IMR-90 (cell line): Measurements from ENCODE around the gene ALOX5AP. TPM values are rescaled to one million over a fixed set of nuclear protein-coding genes. Genes with fewer than 3 reads are reported as not detected.
A peak's percentile ranks its signal among the peaks of the same experiment; 100 is the strongest.

Experiments
- ATAC-seq: fragments of 200-7000 bp; cut with Tn5 transposase; 2 replicates; pipeline ENCODE4 v1.9.1; 2020; ENCODE audit warnings: low read depth, mild to moderate bottlenecking, moderate library complexity
- BruUV-seq: library from RNA; stranded (reverse); fragments of 400-500 nt; replicated peaks from 2 replicates; lab custom pipeline; 2021; lab: Mats Ljungman, UMichigan
- CTCF ChIA-PET: fragments of 300-600 bp; formaldehyde crosslinking; extraction: SDS; loops from one replicate; lab custom pipeline; 2021; ENCODE audit warnings: antibody characterized with exemption; lab: Yijun Ruan, JAX
- POLR2A ChIA-PET: fragments of 300-600 bp; sonication (Branson Sonifier 250); formaldehyde crosslinking; loops from one replicate; lab custom pipeline; 2022; ENCODE audit warnings: antibody characterized with exemption; ENCODE audit not compliant: unreplicated experiment; lab: Charles Lee
- DNase-seq: peaks from one replicate; pipeline ENCODE4 v3.0.0; 2013
- H2AFZ ChIP-seq: replicated peaks from 2 replicates; pipeline ENCODE3; 2013; ENCODE audit warnings: low read length, mild to moderate bottlenecking; ENCODE audit not compliant: poor library complexity
- H2AK5ac ChIP-seq: 2 replicates; pipeline ENCODE4 v1.6.1; 2013; ENCODE audit warnings: low read depth, low read length, inconsistent platforms
- H2AK9ac ChIP-seq: replicated peaks from 2 replicates; pipeline ENCODE3; 2013; ENCODE audit warnings: mild to moderate bottlenecking, low read depth, low read length, moderate library complexity; ENCODE audit not compliant: poor library complexity
- H2BK120ac ChIP-seq: 2 replicates; pipeline ENCODE4 v1.6.1; 2013; ENCODE audit warnings: low read depth, low read length, inconsistent platforms
- H2BK15ac ChIP-seq: 3 replicates; pipeline ENCODE4 v1.6.1; 2013; ENCODE audit warnings: low read depth, low read length, inconsistent platforms
- H2BK20ac ChIP-seq: 2 replicates; pipeline ENCODE4 v1.6.1; 2013; ENCODE audit warnings: low read depth, mild to moderate bottlenecking, inconsistent platforms, low read length, moderate library complexity
- H2BK5ac ChIP-seq: 2 replicates; pipeline ENCODE4 v1.6.1; 2013; ENCODE audit warnings: mild to moderate bottlenecking, low read depth, low read length, inconsistent platforms; ENCODE audit not compliant: poor library complexity, severe bottlenecking
- H3K14ac ChIP-seq: replicated peaks from 2 replicates; pipeline ENCODE4 v1.6.1; 2013; ENCODE audit warnings: low read depth, low read length, inconsistent platforms
- H3K18ac ChIP-seq: 2 replicates; pipeline ENCODE4 v1.6.1; 2013; ENCODE audit warnings: low read depth, low read length, control low read depth
- H3K23ac ChIP-seq: 2 replicates; pipeline ENCODE4 v1.6.1; 2013; ENCODE audit warnings: low read depth, low read length, inconsistent platforms
- H3K27ac ChIP-seq: 2 replicates; pipeline ENCODE4 v1.5.1; 2013; ENCODE audit warnings: mild to moderate bottlenecking, control low read depth, low read length; ENCODE audit not compliant: insufficient read depth
- H3K27me3 ChIP-seq: 2 replicates; pipeline ENCODE4 v1.6.1; 2013; ENCODE audit warnings: low read length; ENCODE audit not compliant: control insufficient read depth, insufficient read depth
- H3K36me3 ChIP-seq: 2 replicates; pipeline ENCODE4 v1.6.1; 2013; ENCODE audit warnings: low read length, mixed read lengths; ENCODE audit not compliant: control insufficient read depth, insufficient read depth
- H3K4ac ChIP-seq: 2 replicates; pipeline ENCODE4 v1.6.1; 2013; ENCODE audit warnings: low read depth, low read length, inconsistent platforms
- H3K4me1 ChIP-seq: 2 replicates; pipeline ENCODE4 v1.6.1; 2013; ENCODE audit warnings: low read length, mixed read lengths; ENCODE audit not compliant: control insufficient read depth, insufficient read depth
- H3K4me2 ChIP-seq: 2 replicates; pipeline ENCODE4 v1.6.1; 2013; ENCODE audit warnings: low read depth, mild to moderate bottlenecking, control low read depth, low read length, moderate library complexity
- H3K4me3 ChIP-seq: 2 replicates; pipeline ENCODE4 v1.5.1; 2013; ENCODE audit warnings: low read depth, mild to moderate bottlenecking, control low read depth, low read length, moderate library complexity; ENCODE audit not compliant: insufficient read depth
- H3K56ac ChIP-seq: 2 replicates; pipeline ENCODE4 v1.6.1; 2013; ENCODE audit warnings: low read length, inconsistent platforms; ENCODE audit not compliant: insufficient read depth; ENCODE audit errors: extremely low read depth
- H3K79me1 ChIP-seq, 2 experiments: 2 replicates each; pipeline ENCODE4 v1.6.1; 2013; ENCODE audit warnings: low read length in 2 of 2, inconsistent platforms in 1 of 2, low read depth in 1 of 2
- H3K9ac ChIP-seq: 2 replicates; pipeline ENCODE4 v1.6.1; 2013; ENCODE audit warnings: low read depth, low read length, control low read depth
- H3K9me1 ChIP-seq: 2 replicates; pipeline ENCODE4 v1.6.1; 2013; ENCODE audit warnings: low read length, inconsistent platforms; ENCODE audit not compliant: insufficient read depth
- H3K9me3 ChIP-seq: 2 replicates; pipeline ENCODE4 v1.6.1; 2013; ENCODE audit warnings: low read length; ENCODE audit not compliant: control insufficient read depth, insufficient read depth
- H4K20me1 ChIP-seq: 2 replicates; pipeline ENCODE4 v1.6.1; 2013; ENCODE audit warnings: low read length, inconsistent platforms; ENCODE audit not compliant: insufficient read depth
- H4K5ac ChIP-seq: 2 replicates; pipeline ENCODE4 v1.6.1; 2013; ENCODE audit warnings: mild to moderate bottlenecking, low read depth, low read length, control low read depth
- H4K8ac ChIP-seq, 2 experiments: 2 replicates each; pipeline ENCODE4 v1.6.1; 2013; ENCODE audit warnings: low read depth in 2 of 2, low read length in 2 of 2, control low read depth in 1 of 2, inconsistent platforms in 1 of 2
- H4K91ac ChIP-seq: 2 replicates; pipeline ENCODE4 v1.6.1; 2013; ENCODE audit warnings: low read depth, low read length, inconsistent platforms; ENCODE audit not compliant: insufficient read depth
- BHLHE40 ChIP-seq: fragments of 150-350 bp; IDR thresholded peaks from 2 replicates; pipeline ENCODE4 v1.6.1; 2016; ENCODE audit warnings: mild to moderate bottlenecking, low read depth, low read length
- CTCF ChIP-seq: conservative IDR thresholded peaks from 2 replicates; pipeline ENCODE4 v1.5.1; 2012; ENCODE audit warnings: mild to moderate bottlenecking, low read depth, low read length, improper control_type of control experiment
- MAFK ChIP-seq: IDR thresholded peaks from 2 replicates; pipeline ENCODE4 v1.6.1; 2012; ENCODE audit warnings: low read depth, low read length, improper control_type of control experiment
- NFE2L2 ChIP-seq: fragments of 150-350 bp; IDR thresholded peaks from 2 replicates; pipeline ENCODE4 v1.6.1; 2016; ENCODE audit warnings: low read depth, mild to moderate bottlenecking, low read length
- RCOR1 ChIP-seq: IDR thresholded peaks from 2 replicates; pipeline ENCODE4 v1.6.1; 2012; ENCODE audit warnings: mild to moderate bottlenecking, low read length, improper control_type of control experiment; ENCODE audit not compliant: insufficient replicate concordance
- SMC3 ChIP-seq: fragments of 150-350 bp; IDR thresholded peaks from 2 replicates; pipeline ENCODE4 v1.6.1; 2016; ENCODE audit warnings: low read depth, mild to moderate bottlenecking, antibody characterized with exemption, low read length, moderate library complexity
- USF2 ChIP-seq: fragments of 150-350 bp; IDR thresholded peaks from 2 replicates; pipeline ENCODE4 v1.6.1; 2017; ENCODE audit warnings: mild to moderate bottlenecking, antibody characterized with exemption, low read length, low read depth
- WGBS, 2 experiments: methylation state at CpG; one replicate each; pipeline versions ENCODE4 v1.1.5 to v1.1.7; 2013; ENCODE audit warnings: missing lambda C conversion rate in 2 of 2; ENCODE audit not compliant: insufficient read length in 1 of 2; ENCODE audit errors: extremely low coverage in 2 of 2; 5-methylcytosine and 5-hydroxymethylcytosine counted together
- dilution Hi-C: fragments of 300-500 bp; cut with HindIII; formaldehyde crosslinking; loops from one replicate; pipeline ENCODE4 v1.14.3; 2018; ENCODE audit warnings: low sequenced_read_pairs; ENCODE audit not compliant: unreplicated experiment
- in situ Hi-C: fragments of 300-500 bp; cut with MboI; formaldehyde crosslinking; loops from 3 replicates; pipeline ENCODE4 v1.14.3; 2019; ENCODE audit warnings: low sequenced_read_pairs, inconsistent platforms, mixed read lengths
- intact Hi-C: fragments of 100-400 bp; cut with micrococcal nuclease; formaldehyde crosslinking; loops from 2 replicates; pipeline ENCODE4 v1.10.0; 2022
- polyA plus RNA-seq, 3 experiments: library from polyadenylated mRNA; depleted of rRNA; stranded (reverse); fragments of >200 nt; gene quantifications; 2 replicates each; pipeline ENCODE4 v1.2.3, GENCODE V29; 2012; ENCODE audit warnings: low replicate concordance in 1 of 3
- total RNA-seq: library from RNA; depleted of rRNA; stranded (reverse); fragments of >200 nt; gene quantifications from 2 replicates; pipeline ENCODE4 v1.2.3, GENCODE V29; 2012

Gene ALOX5AP
- total and polyA plus RNA-seq, 2 of the 4 experiments (the other 2 are of a cell fraction): 0.62 TPM; not detected in 1

- H3K9me1 ChIP-seq: peaks cover 8% of the 10 kb centered on the region
- peak overlapping the region; percentile 65 for H4K5ac ChIP-seq
- ATAC-seq: peak; percentile 60
- H3K56ac ChIP-seq: peak overlapping the region; percentile 26; the same call in 1 of the 2 replicates
- peak; percentile 59 for DNase-seq
- peak overlapping the region; percentile 43 for H2BK5ac ChIP-seq
- CTCF ChIA-PET: interaction anchor here (1.2 kb wide), 1 partner anchor 90 kb away, joined by 3 read pairs; no protein-coding TSS in a partner anchor
- H4K91ac ChIP-seq: peak overlapping the region; percentile 88
- BruUV-seq: no TSS peak
- peak overlapping the region; percentile 76 for H2BK20ac ChIP-seq
- H3K4ac ChIP-seq: peak overlapping the region; percentile 87
- peaks cover 28% of the 10 kb centered on the region for H3K4me1 ChIP-seq
- no peaks in the 10 kb centered on the region for H4K20me1 ChIP-seq
- in situ Hi-C loops (loop anchor here (5.0 kb wide), 1 partner anchor 117 kb away; no protein-coding TSS in a partner anchor), dilution Hi-C loops (no loop called here), intact Hi-C loops (no loop called here)
- peak overlapping the region; percentile 56 for H3K27ac ChIP-seq
- H3K79me1 ChIP-seq: no peaks in the 10 kb centered on the region
- no peak overlapping the region for H3K9ac ChIP-seq
- H2AK9ac ChIP-seq: peak overlapping the region; percentile 10
- peak overlapping the region; percentile 83; the same call in 1 of the 2 replicates for H2AK5ac ChIP-seq
- H3K4me3 ChIP-seq: no peak overlapping the region
- no peaks in the 10 kb centered on the region for H3K9me3 ChIP-seq
- POLR2A ChIA-PET: interaction anchor here (0.5 to 1.4 kb wide), 2 partner anchors 108 to 129 kb away, joined by 4 to 15 read pairs; no protein-coding TSS in a partner anchor
- H3K14ac ChIP-seq: peak overlapping the region; percentile 67; the same call in 1 of the 2 replicates
- H3K36me3 ChIP-seq: no peaks in the 10 kb centered on the region
- no peaks in the 10 kb centered on the region for H3K27me3 ChIP-seq
- H3K4me2 ChIP-seq: peak overlapping the region; percentile 32; the same call in 1 of the 2 replicates
- H4K8ac ChIP-seq: peak overlapping the region; percentile 21 to 74; a peak in 3 of 4 replicates
- H3K18ac ChIP-seq: peak overlapping the region; percentile 88
- TF ChIP-seq SMC3 (0 out of 2 replicates have a peak, but pooled peaks have one; percentile 1), RCOR1 (no peak), USF2 (no peak), BHLHE40 (no peak), CTCF (no peak), NFE2L2 (no peak), MAFK (no peak)
- peak overlapping the region; percentile 94 for H2BK120ac ChIP-seq
- 0 out of 2 replicates have a peak overlapping the region, but pooled peaks have one; percentile 49 for H3K23ac ChIP-seq
- WGBS, 2 experiments: no CpG with 5 or more reads among the region's 11 CpGs
- peak overlapping the region; percentile 40; the same call in 2 of the 3 replicates for H2BK15ac ChIP-seq
- no peak overlapping the region for H2AFZ ChIP-seq
Observed at GRCh38 chr13:30798776-30799355, 63.5 kb downstream of the ALOX5AP start.
